Mononuclear cell (primary cell): ENCODE data around the gene ACTR6. TPM values are rescaled to one million over a fixed set of nuclear protein-coding genes. Genes with fewer than 3 reads are reported as not detected.
"Not testable (repeated sequence)": the region's sequence is repeated elsewhere in the genome, so short reads cannot be mapped to it uniquely, and the experiment has no call there.

Experiments
- H3K27me3 ChIP-seq: 2 replicates; pipeline ENCODE4 v1.6.0; 2011; ENCODE audit warnings: low read length, control low read depth; ENCODE audit not compliant: insufficient read depth
- H3K4me1 ChIP-seq: 2 replicates; pipeline ENCODE4 v1.5.1; 2011; ENCODE audit warnings: mild to moderate bottlenecking, low read length, control low read depth; ENCODE audit not compliant: insufficient read depth
- H3K4me3 ChIP-seq: 2 replicates; pipeline ENCODE4 v1.5.1; 2011; ENCODE audit warnings: mild to moderate bottlenecking, low read length, moderate library complexity
- H3K9me3 ChIP-seq: 2 replicates; pipeline ENCODE4 v1.5.1; 2011; ENCODE audit warnings: low read depth, mild to moderate bottlenecking, control low read depth, low read length
- total RNA-seq: library from RNA; depleted of rRNA; stranded (reverse); fragments of >200 nt; gene quantifications from one replicate; pipeline ENCODE4 v1.2.3, GENCODE V29; 2012

Gene ACTR6
- total RNA-seq, 1 donor = 27.2 TPM

DNA sequence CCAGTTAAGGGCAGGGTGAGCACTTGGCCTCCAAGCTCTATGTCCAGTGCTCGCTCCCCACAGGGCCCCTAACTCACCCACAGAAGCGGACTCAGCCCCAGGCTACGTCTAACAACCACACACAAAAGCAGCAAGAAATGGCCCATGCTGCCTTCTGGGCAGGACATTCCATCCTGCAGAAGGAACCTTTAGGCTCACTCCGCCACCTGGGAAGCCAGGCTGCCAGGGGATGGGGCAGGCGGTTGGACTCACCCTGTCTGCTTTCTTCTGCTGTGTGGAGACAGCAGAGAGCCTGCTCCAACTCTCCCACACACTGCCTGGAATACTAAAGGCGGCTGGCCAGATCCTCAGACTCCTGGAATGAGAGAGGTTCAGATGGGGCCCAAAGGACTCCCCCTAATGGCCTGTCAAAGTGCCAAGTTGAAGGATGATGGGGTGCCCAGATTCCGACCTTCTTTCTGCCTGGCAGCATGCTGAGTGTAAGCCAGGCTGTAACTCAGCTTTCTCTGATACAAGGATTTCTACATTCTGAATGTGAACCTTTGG lies 30.2 kb upstream of the ACTR6 start:
- Histone ChIP-seq H3K4me3 (no peak overlapping the region), H3K4me1 (no peaks in the 10 kb centered on the region), H3K27me3 (no peaks in the 10 kb centered on the region), H3K9me3 (no peaks in the 10 kb centered on the region)

DNA sequence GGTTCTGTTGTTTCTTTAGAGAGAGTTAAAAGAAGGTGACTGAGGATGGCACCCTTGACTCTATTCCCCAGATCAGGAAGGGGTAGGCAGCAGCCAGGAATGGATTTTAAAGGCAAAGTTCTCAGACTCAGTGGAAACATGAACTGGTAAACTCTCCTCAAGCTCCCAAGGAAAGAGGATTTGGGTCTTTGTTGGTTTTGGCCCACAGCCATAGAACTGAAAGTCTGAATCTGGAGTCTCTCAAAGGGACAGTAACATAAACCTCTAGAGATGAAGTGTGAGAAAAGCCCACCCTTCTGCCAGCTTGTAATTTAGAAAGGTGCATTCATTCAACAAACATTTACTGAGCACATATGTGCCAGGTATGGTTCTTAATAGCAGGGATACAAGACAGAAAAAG lies 29.4 kb upstream of the ACTR6 start:
- no peak overlapping the region for H3K4me3 ChIP-seq
- no peaks in the 10 kb centered on the region for H3K27me3 ChIP-seq
- H3K9me3 ChIP-seq = no peaks in the 10 kb centered on the region
- H3K4me1 ChIP-seq = no peaks in the 10 kb centered on the region

DNA sequence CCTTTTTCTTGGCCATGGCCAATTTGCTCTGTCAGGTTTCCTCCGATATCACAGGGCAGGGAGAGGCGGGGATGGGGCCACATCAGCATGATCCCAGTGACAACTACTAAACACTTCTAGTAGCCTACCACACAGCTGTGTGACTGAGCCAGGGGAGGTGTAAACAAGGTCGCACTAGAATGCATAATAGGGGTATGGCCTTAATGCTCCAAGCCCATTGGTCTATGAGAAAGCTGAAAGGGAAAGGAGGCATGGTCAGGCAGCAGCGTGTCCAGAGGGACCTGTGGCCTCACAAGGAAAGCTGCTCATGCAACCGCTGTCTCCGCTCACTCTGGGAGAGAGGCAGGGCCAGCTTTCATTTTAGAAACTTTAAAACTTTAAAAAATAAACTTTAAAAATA lies 27.5 kb upstream of the ACTR6 start:
- Histone ChIP-seq H3K27me3 (no peaks in the 10 kb centered on the region), H3K9me3 (no peaks in the 10 kb centered on the region), H3K4me1 (no peaks in the 10 kb centered on the region), H3K4me3 (no peak overlapping the region)

DNA sequence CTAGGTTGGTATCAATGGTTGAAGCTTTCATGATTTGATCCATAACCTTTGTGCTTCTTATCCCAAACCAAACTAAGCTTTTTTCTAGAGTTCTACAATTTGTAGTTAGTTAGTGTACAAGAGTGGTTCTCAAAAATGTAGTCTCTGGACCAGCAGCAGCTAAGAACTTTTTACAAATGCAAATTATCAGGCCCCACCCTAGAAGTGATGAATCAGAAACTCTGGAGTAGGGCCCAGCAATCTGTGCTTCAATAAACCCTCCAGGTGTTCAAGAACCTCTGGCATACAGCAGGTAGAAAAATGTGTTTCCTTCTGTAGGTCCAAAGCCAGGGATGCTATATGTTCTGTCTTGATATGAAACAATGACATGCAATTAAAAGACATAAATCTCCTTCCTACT lies 26.1 kb upstream of the ACTR6 start:
- Histone ChIP-seq H3K27me3 (no peaks in the 10 kb centered on the region), H3K9me3 (no peaks in the 10 kb centered on the region), H3K4me3 (no peak overlapping the region), H3K4me1 (no peaks in the 10 kb centered on the region)

DNA sequence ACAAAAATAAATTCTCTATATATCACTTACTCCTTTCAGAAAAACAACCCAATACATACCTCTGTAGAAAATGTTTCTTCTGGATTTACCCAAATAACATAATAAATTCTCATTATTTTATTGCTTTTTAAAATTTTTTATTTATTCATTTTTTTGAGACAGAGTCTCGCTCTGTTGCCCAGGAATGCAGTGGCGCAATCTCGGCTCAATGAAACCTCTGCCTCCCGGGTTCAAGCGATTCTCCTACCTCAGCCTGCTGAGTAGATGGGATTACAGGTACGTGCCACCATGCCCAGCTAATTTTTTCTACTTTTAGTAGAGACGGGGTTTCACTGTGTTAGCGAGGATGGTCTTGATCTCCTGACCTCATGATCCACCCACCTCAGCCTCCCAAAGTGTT lies 24.1 kb upstream of the ACTR6 start:
- not testable (repeated sequence) for H3K4me1 ChIP-seq, H3K4me3 ChIP-seq, H3K27me3 ChIP-seq, H3K9me3 ChIP-seq

DNA sequence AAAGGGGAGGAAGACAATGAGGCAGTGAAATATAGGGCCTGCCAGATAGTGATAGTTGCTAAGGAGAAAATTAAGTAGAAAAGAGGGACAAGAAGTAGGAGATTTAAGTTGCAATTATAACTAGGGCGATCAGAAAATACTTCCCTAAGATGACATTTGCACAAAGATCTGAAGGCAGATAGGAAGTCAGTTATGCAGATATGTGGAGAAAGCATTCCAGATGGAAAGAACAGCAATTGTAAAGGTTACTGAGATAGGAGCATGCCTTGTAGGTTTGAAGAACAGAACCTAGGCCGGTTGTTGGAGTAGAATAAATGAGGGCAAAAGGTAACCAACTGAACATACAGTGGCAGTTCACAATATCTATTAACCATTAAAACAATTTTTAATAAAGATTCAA lies 21.4 kb upstream of the ACTR6 start:
- no peak overlapping the region for H3K4me3 ChIP-seq
- H3K4me1 ChIP-seq = no peaks in the 10 kb centered on the region
- no peaks in the 10 kb centered on the region for H3K27me3 ChIP-seq
- H3K9me3 ChIP-seq = no peaks in the 10 kb centered on the region

DNA sequence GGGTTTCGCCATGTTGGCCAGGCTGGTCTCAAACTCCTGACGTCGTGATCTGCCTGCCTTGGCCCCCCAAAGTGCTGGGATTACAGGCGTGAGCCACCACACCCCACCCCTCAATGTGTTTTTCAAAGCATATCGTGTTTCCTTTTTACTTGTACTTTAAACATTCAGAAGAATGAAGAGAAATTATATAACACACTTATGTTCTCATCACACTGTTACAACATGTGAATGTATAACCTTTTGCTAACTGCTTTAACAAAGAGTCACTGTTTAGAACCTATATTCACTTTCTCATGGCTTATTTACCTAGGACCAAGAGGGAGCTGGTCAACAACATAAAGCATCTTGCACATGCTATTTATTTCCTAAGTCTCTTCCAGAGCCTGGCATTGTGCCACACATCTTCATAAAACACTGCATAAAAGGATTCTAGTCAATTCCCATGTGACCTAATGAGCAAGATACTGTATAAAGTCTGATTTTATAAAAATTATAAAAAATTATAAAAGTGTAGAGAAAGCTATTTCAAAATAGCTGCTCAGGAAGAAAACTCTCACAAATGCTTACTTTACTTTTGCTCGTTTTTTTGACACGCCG lies 16.0 kb upstream of the ACTR6 start:
- H3K4me1 ChIP-seq = peaks cover 3% of the 10 kb centered on the region
- H3K9me3 ChIP-seq = no peaks in the 10 kb centered on the region
- H3K27me3 ChIP-seq = no peaks in the 10 kb centered on the region
- no peak overlapping the region for H3K4me3 ChIP-seq

DNA sequence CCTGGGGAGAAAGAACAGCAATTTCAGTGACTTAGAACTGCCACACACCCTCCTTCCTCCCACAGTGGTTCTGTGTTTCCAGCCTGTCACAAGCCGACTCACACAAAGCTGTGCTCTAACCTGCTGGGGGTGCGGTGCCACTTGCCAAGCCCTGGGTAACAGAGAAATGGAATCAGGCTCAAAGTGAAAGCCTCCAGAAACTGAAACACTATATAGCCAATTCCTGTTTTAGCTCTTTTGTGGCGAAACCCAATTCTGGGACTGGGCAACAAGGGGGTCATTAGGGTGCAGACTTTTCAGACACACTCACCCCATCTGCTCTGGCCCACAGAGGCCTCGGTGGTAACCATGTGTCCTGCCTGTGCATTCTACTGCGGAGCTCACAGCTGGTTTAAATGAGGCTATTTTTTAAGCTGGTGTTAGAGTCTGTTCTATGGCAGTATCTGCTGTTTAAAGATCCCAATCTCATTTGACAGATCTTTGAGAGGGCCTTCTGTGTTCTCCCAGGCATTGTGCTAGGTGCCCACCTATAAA lies 15.2 kb upstream of the ACTR6 start:
- no peak overlapping the region for H3K4me3 ChIP-seq
- peaks cover 3% of the 10 kb centered on the region for H3K4me1 ChIP-seq
- no peaks in the 10 kb centered on the region for H3K27me3 ChIP-seq
- no peaks in the 10 kb centered on the region for H3K9me3 ChIP-seq

DNA sequence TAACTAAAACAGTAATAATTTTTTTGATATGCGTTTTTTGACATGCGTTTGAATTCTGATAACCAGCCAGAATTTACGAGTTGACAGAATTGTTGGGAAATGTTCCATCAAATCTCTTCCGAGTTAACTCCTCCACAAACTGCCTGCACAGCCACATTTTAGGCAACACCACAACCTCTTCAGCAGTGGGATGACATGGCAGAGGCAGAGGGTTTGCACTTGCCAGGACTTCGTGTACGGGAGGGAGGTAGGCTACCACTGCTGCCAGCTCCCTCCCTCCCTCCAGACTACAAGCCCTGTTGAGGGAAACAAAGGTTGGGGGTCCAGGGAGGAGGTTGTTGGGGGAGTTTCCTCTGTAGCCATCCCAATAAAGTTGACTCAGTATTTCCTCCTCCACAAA lies 14.5 kb upstream of the ACTR6 start:
- no peaks in the 10 kb centered on the region for H3K9me3 ChIP-seq
- H3K4me3 ChIP-seq = no peak overlapping the region
- no peaks in the 10 kb centered on the region for H3K27me3 ChIP-seq
- H3K4me1 ChIP-seq = peaks cover 3% of the 10 kb centered on the region

DNA sequence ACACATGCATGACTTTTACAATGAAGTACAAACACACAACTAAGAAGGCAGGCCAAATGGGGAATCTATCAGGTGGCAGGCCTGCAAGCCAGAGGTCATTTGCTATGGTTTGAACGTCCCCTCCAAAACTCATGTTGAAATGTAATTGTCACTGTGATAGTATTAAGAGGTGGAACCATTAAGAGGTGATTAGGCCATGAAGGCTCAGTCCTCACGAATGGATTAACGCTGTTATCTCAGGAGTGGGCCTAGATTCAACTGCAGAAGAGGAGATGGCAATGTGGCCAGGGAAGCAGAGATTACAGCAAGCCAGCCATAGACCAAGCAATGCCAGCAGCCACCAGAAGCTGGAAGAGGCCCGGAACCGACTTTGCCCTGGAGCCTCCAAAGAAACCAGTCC lies 13.5 kb upstream of the ACTR6 start:
- Histone ChIP-seq H3K4me1 (peaks cover 3% of the 10 kb centered on the region), H3K9me3 (no peaks in the 10 kb centered on the region), H3K27me3 (no peaks in the 10 kb centered on the region), H3K4me3 (no peak overlapping the region)

DNA sequence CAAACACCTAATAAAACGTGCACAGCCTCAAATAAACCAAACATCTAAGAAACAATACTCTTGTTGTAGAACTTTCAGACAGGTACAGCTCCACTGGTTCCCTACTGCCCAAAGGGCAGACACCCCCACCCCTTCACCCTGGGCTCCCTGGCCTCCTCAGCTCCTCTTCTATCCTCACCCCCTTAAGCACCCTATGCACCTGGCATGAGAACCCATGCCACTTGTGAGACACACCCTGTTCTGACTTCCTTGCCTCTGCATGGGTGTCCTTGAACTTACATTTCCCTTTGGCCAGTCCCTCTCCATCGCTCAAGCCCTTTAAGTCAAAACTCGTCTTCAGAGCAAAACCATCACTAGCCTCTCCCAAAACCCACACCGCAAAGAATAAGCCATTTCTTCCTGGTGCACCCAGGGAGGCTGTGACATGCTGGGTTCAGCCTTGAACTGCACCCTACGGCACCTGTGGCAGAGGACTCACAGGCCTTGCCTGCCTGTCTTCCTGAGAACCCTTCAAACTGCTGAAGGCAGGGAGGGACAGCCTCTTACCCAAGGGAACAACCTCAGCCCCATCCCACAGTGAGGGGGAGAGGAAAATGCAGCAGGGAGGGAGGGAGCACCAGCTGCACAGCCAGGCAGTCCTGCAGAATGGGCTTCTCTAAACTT lies 12.6 kb upstream of the ACTR6 start:
- H3K9me3 ChIP-seq = no peaks in the 10 kb centered on the region
- no peaks in the 10 kb centered on the region for H3K27me3 ChIP-seq
- H3K4me3 ChIP-seq = no peak overlapping the region
- H3K4me1 ChIP-seq = peaks cover 3% of the 10 kb centered on the region

DNA sequence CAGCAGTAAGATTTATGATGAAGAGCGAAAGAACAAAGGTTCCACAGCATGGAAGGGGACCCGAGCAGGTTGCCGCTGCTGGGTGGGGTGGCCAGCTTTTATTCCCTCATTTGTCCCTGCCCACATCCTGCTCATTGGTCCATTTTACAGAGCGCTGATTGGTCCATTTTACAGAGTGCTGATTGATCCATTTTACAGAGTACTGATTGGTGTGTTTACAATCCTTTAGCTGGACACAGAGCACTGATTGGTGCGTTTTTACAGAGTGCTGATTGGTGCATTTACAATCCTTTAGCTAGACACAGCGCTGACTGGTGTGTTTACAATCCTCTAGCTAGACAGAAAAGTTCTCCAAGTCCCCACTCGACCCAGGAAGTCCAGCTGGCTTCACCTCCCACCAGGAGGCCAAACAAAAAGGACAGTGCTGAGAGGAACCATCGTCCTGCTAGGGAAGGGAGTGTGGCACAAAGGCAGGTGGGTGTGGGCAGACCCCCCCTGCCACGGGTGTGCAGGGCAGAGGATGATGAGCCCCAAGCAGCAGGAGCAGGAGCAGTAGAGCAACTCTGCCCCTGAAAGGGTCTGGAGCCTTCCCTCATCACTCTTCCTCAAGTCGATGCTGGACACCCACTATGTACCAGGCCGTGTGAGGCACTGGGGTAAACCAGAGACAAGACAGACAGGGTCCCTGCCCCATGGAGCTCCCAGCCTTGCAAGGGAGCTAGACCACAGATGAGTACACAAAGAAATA lies 11.6 kb upstream of the ACTR6 start:
- not testable (repeated sequence) for H3K4me1 ChIP-seq, H3K4me3 ChIP-seq, H3K27me3 ChIP-seq, H3K9me3 ChIP-seq

DNA sequence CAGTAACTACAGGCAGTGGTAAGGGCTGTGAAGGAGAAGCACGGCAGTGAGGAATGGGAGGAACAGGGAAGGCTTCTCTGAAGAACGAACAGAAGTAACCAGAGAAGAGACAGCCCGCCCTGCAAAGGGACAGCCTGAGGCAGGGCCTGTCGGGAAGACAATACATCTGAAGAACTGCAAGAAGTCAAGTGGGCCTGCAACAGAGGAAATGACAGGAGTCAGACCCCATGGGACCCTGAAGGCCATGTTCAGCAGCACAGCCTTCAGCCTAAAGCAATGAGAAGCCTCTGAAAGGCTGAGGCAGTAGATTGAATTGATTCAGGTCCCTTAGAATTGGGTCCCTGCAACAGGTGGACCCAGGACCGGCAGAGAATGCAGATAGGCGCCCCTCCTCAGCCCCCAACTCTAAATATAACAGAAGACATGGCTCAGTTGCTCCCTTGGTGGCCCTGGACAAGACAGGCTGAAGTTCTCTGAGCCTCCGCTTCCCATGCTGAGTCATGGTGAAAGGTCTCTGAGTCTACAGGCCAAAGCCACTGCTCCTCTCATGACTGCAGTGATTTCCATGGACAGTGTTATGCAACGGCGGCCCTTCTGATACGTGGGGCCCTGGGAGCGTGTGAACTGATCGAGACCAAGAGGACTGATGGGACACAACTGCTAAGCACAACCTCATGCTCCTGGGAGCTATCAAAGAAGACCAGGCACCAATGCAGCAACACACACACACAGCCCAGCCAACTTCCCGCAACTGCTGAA lies 10.8 kb upstream of the ACTR6 start:
- H3K27me3 ChIP-seq = no peaks in the 10 kb centered on the region
- no peaks in the 10 kb centered on the region for H3K9me3 ChIP-seq
- H3K4me3 ChIP-seq = no peak overlapping the region
- H3K4me1 ChIP-seq = peaks cover 3% of the 10 kb centered on the region

DNA sequence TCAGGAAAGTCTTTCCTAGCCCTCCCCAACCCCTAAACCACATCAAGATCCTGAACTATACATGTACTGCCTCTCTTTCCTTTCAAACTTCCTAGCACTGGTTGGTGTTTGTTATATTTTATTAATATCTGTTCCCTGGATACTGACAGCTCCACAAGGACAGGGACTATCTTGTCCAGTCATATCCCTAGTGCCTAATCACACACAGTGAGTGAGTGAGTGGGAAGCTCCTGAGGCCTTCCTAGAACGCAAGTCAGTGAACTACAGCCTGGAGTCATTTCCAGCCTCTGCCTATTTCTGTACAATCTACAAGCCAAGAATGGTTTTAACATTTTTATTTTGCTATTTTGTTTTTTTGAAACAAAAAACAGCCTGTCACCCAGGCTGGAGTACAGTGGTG lies 7.5 kb upstream of the ACTR6 start:
- Histone ChIP-seq H3K4me1 (no peaks in the 10 kb centered on the region), H3K9me3 (no peaks in the 10 kb centered on the region), H3K4me3 (no peak overlapping the region), H3K27me3 (no peaks in the 10 kb centered on the region)

DNA sequence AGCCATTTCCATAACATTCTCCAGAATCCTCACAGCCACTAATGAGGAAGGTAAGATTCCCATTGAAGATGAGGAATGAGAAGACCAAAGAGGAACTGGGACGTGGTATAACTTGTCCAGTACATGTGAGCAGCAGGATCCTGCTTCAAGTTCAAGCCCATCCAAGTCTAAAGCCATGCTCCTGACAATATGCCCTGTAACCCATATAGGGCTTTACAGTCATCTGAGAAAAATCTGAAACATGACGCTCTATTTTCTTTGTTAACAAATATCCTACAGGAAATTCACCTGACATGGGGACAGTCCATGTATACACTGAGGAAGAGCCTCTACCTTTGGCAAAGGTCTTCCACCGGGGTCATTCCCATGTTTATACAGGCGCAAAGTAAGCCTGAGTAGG lies 3.1 kb upstream of the ACTR6 start:
- no peaks in the 10 kb centered on the region for H3K9me3 ChIP-seq
- H3K27me3 ChIP-seq = no peaks in the 10 kb centered on the region
- H3K4me1 ChIP-seq = peaks cover 23% of the 10 kb centered on the region
- no peak overlapping the region for H3K4me3 ChIP-seq
